Activated B cell treated with CpG ODN at 0.5 μM for 24 hours (primary cell): Measurements from ENCODE around the gene IRF3. TPM values are rescaled to one million over a fixed set of nuclear protein-coding genes. Genes with fewer than 3 reads are reported as not detected.

Experiments used
- ATAC-seq: fragments of 200-7000 bp; cut with Tn5 transposase; one replicate; pipeline ENCODE4 v1.10.0; 2021; ENCODE audit warnings: low read depth, mild to moderate bottlenecking, moderate library complexity
- CTCF ChIA-PET: fragments of 350-600 bp; sonication (Branson Sonifier 250); formaldehyde crosslinking; loops from one replicate; lab custom pipeline; 2021; ENCODE audit warnings: antibody characterized with exemption; lab: Charles Lee
- POLR2A ChIA-PET: fragments of 350-600 bp; sonication (Branson Sonifier 250); formaldehyde crosslinking; loops from one replicate; lab custom pipeline; 2021; ENCODE audit warnings: antibody characterized with exemption; lab: Charles Lee
- DNase-seq: peaks from one replicate; pipeline ENCODE4 v3.0.0; 2022
- H3K27ac Mint-ChIP-seq: one replicate; pipeline ENCODE4 v1.8.0; 2020; ENCODE audit warnings: mixed read lengths
- H3K27me3 Mint-ChIP-seq: one replicate; pipeline ENCODE4 v1.8.0; 2021; ENCODE audit warnings: mixed read lengths
- H3K36me3 Mint-ChIP-seq: one replicate; pipeline ENCODE4 v1.8.0; 2021; ENCODE audit warnings: low read depth, mixed read lengths
- H3K4me1 Mint-ChIP-seq: one replicate; pipeline ENCODE4 v1.8.0; 2021; ENCODE audit warnings: mixed read lengths
- H3K4me3 Mint-ChIP-seq: one replicate; pipeline ENCODE4 v1.8.0; 2020; ENCODE audit warnings: mild to moderate bottlenecking, mixed read lengths
- H3K9me3 Mint-ChIP-seq: one replicate; pipeline ENCODE4 v1.8.0; 2020; ENCODE audit warnings: mixed read lengths
- CTCF ChIP-seq: fragments of 200-600 bp; IDR thresholded peaks from one replicate; pipeline ENCODE4 v1.8.0; 2022; ENCODE audit warnings: antibody characterized with exemption, mild to moderate bottlenecking
- intact Hi-C: fragments of 100-400 bp; cut with micrococcal nuclease; formaldehyde crosslinking; loops from one replicate; pipeline ENCODE4 v1.15.1; 2024
- total RNA-seq: library from RNA; stranded (reverse); gene quantifications from 2 replicates; pipeline ENCODE4 v1.2.3, GENCODE V29; 2022

Gene IRF3
- total RNA-seq, result 145 and 171 TPM in 2 replicates

- Mint-ChIP-seq H3K4me3 (peak within 1 kb of the TSS; percentile 98), H3K27me3 (no peaks in the 10 kb centered on the region), H3K9me3 (no peaks in the 10 kb centered on the region), H3K36me3 (peaks cover 46% of the 10 kb centered on the region), H3K4me1 (peaks cover 40% of the 10 kb centered on the region), H3K27ac (peak within 1 kb of the TSS; percentile 95)
- ChIA-PET CTCF (interaction anchor here (1.5 to 2.5 kb wide), 4 partner anchors 11 to 20 kb away, joined by 4 to 8 read pairs (median 6); no protein-coding TSS in a partner anchor), POLR2A (interaction anchor here (0.5 to 7.4 kb wide), 10 partner anchors 10 to 1865 kb away, joined by 3 to 88 read pairs (median 5); partner anchors contain the start of genes PRMT1, PRR12, RPS11 and RRAS)
- DNase-seq, result peak; percentile 99
- TF ChIP-seq CTCF, result no peak
- intact Hi-C loops, result loop anchor here (1.0 to 2.0 kb wide), 4 partner anchors 12 to 212 kb away; partner anchors contain the start of genes ALDH16A1, PRMT1, PRR12 and SCAF1
- ATAC-seq, result peak; percentile 86
These were observed at the start of gene IRF3, which contains the start of gene BCL2L12 for GRCh38 chr19:49665351-49666119. Gene IRF3, minus strand, starts transcription at chr19:49665857. Its CDS starts 1,019 bp downstream, at chr19:49664838. Gene BCL2L12, plus strand, starts transcription at chr19:49665933. Its CDS starts 760 bp downstream, at chr19:49666693.

- peaks cover 7% of the 10 kb centered on the region for H3K4me1 Mint-ChIP-seq
- H3K4me3 Mint-ChIP-seq, result no peak overlapping the region
- H3K36me3 Mint-ChIP-seq, result no peaks in the 10 kb centered on the region
- H3K27ac Mint-ChIP-seq, result no peak overlapping the region
- DNase-seq, result no peak
- no peak for ATAC-seq
- ChIA-PET CTCF (no interaction called here), POLR2A (interaction anchor here (0.5 kb wide), 1 partner anchor 341 kb away, joined by 3 read pairs; no protein-coding TSS in a partner anchor)
- H3K9me3 Mint-ChIP-seq, result no peaks in the 10 kb centered on the region
- no peak for TF ChIP-seq CTCF
- intact Hi-C loops, result no loop called here
- peaks cover 8% of the 10 kb centered on the region for H3K27me3 Mint-ChIP-seq
These were observed 47.7 kb upstream of the IRF3 start for GRCh38 chr19:49713236-49713845.

- ChIA-PET POLR2A (no interaction called here), CTCF (no interaction called here)
- Mint-ChIP-seq H3K36me3 (no peaks in the 10 kb centered on the region), H3K4me3 (no peak overlapping the region), H3K27ac (no peak overlapping the region), H3K27me3 (peaks cover 8% of the 10 kb centered on the region), H3K4me1 (peaks cover 3% of the 10 kb centered on the region), H3K9me3 (no peaks in the 10 kb centered on the region)
- TF ChIP-seq CTCF, result no peak
- DNase-seq (no peak), ATAC-seq (no peak)
- intact Hi-C loops, result no loop called here
These were observed 46.8 kb upstream of the IRF3 start for GRCh38 chr19:49712397-49712859.

GRCh38 chr19:49710372-49710951, 44.8 kb upstream of the IRF3 start:
- ChIA-PET CTCF (interaction anchor here (0.6 kb wide), 1 partner anchor 31 kb away, joined by 3 read pairs; no protein-coding TSS in a partner anchor), POLR2A (no interaction called here)
- peaks cover 11% of the 10 kb centered on the region for H3K27me3 Mint-ChIP-seq
- H3K9me3 Mint-ChIP-seq, result no peaks in the 10 kb centered on the region
- H3K4me3 Mint-ChIP-seq, result no peak overlapping the region
- intact Hi-C loops, result no loop called here
- no peak for TF ChIP-seq CTCF
- DNase-seq (no peak), ATAC-seq (no peak)
- no peaks in the 10 kb centered on the region for H3K36me3 Mint-ChIP-seq
- no peaks in the 10 kb centered on the region for H3K4me1 Mint-ChIP-seq
- H3K27ac Mint-ChIP-seq, result no peak overlapping the region
